Mesothelial cell of epicardium (in vitro differentiated cells): ENCODE measurements around the gene SIDT2. TPM values are rescaled to one million over a fixed set of nuclear protein-coding genes. Genes with fewer than 3 reads are reported as not detected.
A peak's percentile ranks its signal among the peaks of the same experiment; 100 is the strongest.
"Not testable (repeated sequence)": the region's sequence is repeated elsewhere in the genome, so short reads cannot be mapped to it uniquely, and the experiment has no call there.

Experiments
- DNase-seq, 2 experiments: peaks; one replicate each; pipeline ENCODE4 v3.0.0; 2021; ENCODE audit warnings: low spot score in 2 of 2; ENCODE audit not compliant: unreplicated experiment in 2 of 2
- H3K27ac Mint-ChIP-seq: 2 replicates; pipeline ENCODE4 v1.8.0; 2021; ENCODE audit warnings: mixed read lengths
- H3K27me3 Mint-ChIP-seq: 2 replicates; pipeline ENCODE4 v1.8.0; 2021; ENCODE audit warnings: low read depth, mixed read lengths
- H3K36me3 Mint-ChIP-seq: 2 replicates; pipeline ENCODE4 v1.8.0; 2021; ENCODE audit warnings: mixed read lengths
- H3K4me1 Mint-ChIP-seq: 2 replicates; pipeline ENCODE4 v1.8.0; 2021; ENCODE audit warnings: mixed read lengths
- H3K4me3 Mint-ChIP-seq: 2 replicates; pipeline ENCODE4 v1.8.0; 2021; ENCODE audit warnings: mild to moderate bottlenecking, moderate library complexity, mixed read lengths
- H3K9me3 Mint-ChIP-seq: 2 replicates; pipeline ENCODE4 v1.8.0; 2021; ENCODE audit warnings: mixed read lengths
- CTCF ChIP-seq: fragments of 200-600 bp; sonication (generic); IDR thresholded peaks from one replicate; pipeline ENCODE4 v1.5.0; 2021; ENCODE audit warnings: antibody characterized with exemption; ENCODE audit not compliant: unreplicated experiment
- total RNA-seq: library from RNA; stranded (reverse); gene quantifications from 3 replicates; pipeline ENCODE4 v1.2.1, GENCODE V29; 2021

Gene SIDT2
- total RNA-seq, 1 donor from 2014 or later, result 41.7 TPM

- DNase-seq, result no peak
- Mint-ChIP-seq H3K36me3 (peaks cover 15% of the 10 kb centered on the region), H3K27me3 (no peaks in the 10 kb centered on the region), H3K4me1 (peaks cover 6% of the 10 kb centered on the region), H3K27ac (no peak overlapping the region), H3K9me3 (no peaks in the 10 kb centered on the region), H3K4me3 (no peak overlapping the region)
- no peak for TF ChIP-seq CTCF
These were observed 26.8 kb downstream of the SIDT2 start for GRCh38 chr11:117205211-117205818.

DNA sequence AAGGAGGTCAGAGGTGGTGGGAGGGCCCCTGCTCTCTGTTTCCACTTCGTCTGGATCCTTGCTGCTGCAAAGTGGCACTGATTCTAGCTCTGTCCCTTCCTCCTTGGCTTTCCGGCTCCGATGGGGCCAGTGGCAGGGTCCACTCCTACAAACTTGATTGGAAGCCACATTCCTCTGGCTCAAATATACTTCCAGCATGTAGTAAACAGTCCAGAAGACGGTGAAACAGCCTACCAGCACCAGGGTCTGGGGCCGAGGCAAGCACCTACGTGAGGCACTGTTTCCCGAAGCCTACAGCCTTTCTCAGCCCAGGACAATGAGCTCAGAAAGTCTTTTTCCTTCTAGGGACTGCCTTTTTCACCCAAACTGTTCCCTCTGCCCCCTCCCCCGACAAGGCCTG lies 27.6 kb downstream of the SIDT2 start:
- not testable (repeated sequence) for H3K4me3 Mint-ChIP-seq, DNase-seq, H3K4me1 Mint-ChIP-seq, H3K27me3 Mint-ChIP-seq, H3K9me3 Mint-ChIP-seq
- Mint-ChIP-seq H3K36me3 (peaks cover 15% of the 10 kb centered on the region), H3K27ac (peak overlapping the region; percentile 34)

- H3K36me3 Mint-ChIP-seq, result peaks cover 19% of the 10 kb centered on the region
- not testable (repeated sequence) for H3K27ac Mint-ChIP-seq, H3K4me3 Mint-ChIP-seq, H3K4me1 Mint-ChIP-seq, DNase-seq, H3K27me3 Mint-ChIP-seq, H3K9me3 Mint-ChIP-seq
These were observed 28.3 kb downstream of the SIDT2 start for GRCh38 chr11:117206859-117207258.

DNA sequence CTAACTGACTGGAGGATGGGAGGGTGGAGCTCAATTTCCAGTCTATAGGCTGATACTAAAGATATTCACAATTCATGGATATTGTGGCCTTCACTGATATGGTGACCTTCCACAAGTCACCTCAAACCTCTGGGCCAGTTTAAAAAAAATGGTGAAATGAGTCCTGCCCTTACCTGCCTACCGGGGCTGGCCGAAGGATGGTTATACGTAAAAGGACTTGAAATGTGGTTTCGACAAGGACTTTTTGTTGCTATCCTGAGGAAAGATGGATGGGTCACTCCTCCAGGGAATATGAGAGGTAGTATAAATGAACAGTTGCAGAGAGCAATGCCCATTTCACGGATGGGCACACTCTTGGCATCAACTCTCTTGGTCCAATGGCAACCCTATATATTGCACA lies 28.9 kb downstream of the SIDT2 start:
- H3K27ac Mint-ChIP-seq, H3K27me3 Mint-ChIP-seq, H3K4me1 Mint-ChIP-seq, H3K4me3 Mint-ChIP-seq, H3K9me3 Mint-ChIP-seq, DNase-seq: not testable (repeated sequence)
- H3K36me3 Mint-ChIP-seq, result peaks cover 19% of the 10 kb centered on the region

DNA sequence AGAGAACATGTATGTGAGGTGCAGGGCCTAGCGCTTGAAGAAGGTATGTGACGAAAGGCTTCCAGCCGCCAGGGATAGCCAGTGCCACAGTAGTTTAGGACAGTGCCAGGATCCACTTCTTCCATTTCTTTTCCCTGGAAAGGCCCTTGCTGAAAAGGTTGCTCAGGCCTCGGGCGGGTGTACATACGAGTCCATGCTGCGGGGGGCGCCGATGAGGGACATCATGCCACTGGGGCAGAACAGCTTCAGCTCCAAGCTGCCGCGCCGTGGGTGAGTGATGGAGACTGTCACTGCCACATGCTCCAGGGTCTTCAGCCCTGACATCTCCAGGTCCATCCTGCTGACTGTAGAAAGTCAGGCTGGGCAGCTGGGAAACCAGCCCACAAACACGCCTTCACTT lies 30.2 kb downstream of the SIDT2 start:
- not testable (repeated sequence) for H3K27ac Mint-ChIP-seq, H3K27me3 Mint-ChIP-seq, DNase-seq, H3K4me1 Mint-ChIP-seq, H3K4me3 Mint-ChIP-seq, H3K9me3 Mint-ChIP-seq
- peaks cover 28% of the 10 kb centered on the region for H3K36me3 Mint-ChIP-seq

DNA sequence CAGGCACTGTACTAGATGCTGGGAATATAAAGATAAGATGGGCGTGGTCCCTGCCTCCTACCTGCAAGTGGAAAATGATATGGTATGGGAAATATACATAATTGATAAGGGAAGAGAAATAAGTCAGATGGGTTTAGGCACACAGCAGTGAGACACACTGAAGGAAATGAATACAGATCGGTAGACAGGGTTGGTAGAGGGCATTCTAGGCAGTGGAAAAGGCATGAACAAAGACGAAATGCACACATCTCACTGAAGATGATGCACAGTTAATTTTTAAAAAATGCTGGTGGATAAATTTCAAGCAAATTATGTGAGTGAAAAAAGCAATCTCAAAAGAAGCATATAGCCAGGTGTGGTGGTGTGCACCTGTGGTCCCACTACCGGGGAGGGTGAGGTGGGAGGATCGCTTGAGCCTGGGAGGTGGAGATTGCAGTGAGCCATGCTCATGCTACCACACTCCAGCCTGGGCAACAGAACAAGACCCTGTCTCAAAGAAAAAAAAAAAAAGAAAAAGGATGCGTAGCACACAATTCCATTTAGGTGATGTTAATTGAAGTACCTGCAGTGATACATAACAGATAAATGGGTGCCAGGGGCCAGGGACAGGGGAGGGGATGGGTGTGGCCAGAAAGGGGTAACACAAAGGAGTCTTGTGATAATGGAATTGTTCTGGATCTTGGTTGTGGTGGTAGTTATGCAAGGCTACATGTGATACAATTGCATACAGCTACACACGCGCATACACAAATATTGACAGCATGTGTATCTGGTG lies 31.0 kb downstream of the SIDT2 start:
- H3K27me3 Mint-ChIP-seq, DNase-seq, H3K4me3 Mint-ChIP-seq, H3K9me3 Mint-ChIP-seq, H3K4me1 Mint-ChIP-seq, H3K27ac Mint-ChIP-seq: not testable (repeated sequence)
- peaks cover 33% of the 10 kb centered on the region for H3K36me3 Mint-ChIP-seq

DNA sequence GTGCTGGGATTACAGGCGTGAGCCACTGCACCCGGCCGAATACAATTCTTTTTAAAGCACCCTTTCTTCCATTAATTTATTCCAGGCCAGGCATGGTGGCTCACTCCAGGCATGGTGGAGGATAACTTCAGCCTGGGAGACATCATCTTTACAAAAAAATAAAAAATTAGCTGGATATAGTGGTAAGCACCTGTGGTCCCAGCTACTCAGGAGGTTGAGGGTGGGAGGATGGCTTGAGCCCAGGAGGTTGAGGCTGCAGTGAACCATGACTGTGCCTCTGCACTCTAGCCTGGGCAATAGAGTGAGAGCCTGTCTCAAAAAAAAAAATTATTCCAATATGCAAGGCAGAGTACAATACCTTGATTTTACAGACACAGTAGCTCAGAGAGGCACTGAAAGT lies 32.1 kb downstream of the SIDT2 start:
- no peak overlapping the region for H3K4me3 Mint-ChIP-seq
- H3K9me3 Mint-ChIP-seq, result no peaks in the 10 kb centered on the region
- TF ChIP-seq CTCF, result no peak

DNA sequence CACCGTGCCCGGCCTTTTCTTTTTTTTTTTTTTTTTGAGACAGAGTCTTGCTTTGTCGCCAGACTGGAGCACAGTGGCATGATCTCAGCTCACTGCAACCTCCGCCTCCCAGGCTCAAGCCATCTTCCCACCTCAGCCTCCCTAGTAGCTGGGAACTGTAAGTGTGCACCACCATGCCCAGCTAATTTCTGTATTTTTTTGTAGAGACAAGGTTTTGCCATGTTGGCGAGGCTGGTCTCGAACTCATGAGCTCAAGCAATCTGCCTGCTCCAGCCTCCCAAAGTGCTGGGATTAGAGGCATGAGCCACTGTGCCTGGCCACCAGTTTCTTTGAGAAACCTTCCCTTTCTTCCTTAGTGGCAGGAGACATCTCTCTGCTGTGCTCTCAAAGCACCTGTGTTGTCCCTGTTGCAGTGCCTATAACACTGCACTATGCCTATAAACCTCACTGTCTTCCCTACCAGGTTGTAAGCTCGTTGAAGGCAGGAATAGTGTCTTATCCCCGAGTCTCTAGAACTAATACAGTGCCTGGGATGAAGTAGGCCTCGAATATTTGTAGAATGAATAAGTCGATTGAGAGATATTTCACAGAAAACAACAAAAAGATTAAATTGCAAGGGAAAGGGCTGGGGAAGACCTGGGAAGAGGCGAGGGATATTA lies 34.3 kb downstream of the SIDT2 start:
- no peak for TF ChIP-seq CTCF
- Mint-ChIP-seq H3K4me3 (no peak overlapping the region), H3K9me3 (no peaks in the 10 kb centered on the region), H3K36me3 (peaks cover 26% of the 10 kb centered on the region), H3K27ac (no peak overlapping the region), H3K27me3 (no peaks in the 10 kb centered on the region), H3K4me1 (peaks cover 2% of the 10 kb centered on the region)
- DNase-seq, result no peak

More for the DNA sequence above, 32.1 kb downstream of the SIDT2 start:
- no peak overlapping the region for H3K27ac Mint-ChIP-seq
- DNase-seq, result no peak
- H3K4me1 Mint-ChIP-seq, result no peaks in the 10 kb centered on the region
- peaks cover 27% of the 10 kb centered on the region for H3K36me3 Mint-ChIP-seq
- no peaks in the 10 kb centered on the region for H3K27me3 Mint-ChIP-seq
